Stimulated activated CD8-positive, alpha-beta memory T cell treated with anti-CD3 and anti-CD28 coated beads, Interleukin-7, amount 100 ng/mL, for 24 hours (primary cell): ENCODE measurements around the gene NOTCH1.

Experiments used
- DNase-seq: peaks from one replicate; pipeline ENCODE4 v3.0.0-alpha.2; 2020; ENCODE audit warnings: low read depth

Gene NOTCH1

DNA sequence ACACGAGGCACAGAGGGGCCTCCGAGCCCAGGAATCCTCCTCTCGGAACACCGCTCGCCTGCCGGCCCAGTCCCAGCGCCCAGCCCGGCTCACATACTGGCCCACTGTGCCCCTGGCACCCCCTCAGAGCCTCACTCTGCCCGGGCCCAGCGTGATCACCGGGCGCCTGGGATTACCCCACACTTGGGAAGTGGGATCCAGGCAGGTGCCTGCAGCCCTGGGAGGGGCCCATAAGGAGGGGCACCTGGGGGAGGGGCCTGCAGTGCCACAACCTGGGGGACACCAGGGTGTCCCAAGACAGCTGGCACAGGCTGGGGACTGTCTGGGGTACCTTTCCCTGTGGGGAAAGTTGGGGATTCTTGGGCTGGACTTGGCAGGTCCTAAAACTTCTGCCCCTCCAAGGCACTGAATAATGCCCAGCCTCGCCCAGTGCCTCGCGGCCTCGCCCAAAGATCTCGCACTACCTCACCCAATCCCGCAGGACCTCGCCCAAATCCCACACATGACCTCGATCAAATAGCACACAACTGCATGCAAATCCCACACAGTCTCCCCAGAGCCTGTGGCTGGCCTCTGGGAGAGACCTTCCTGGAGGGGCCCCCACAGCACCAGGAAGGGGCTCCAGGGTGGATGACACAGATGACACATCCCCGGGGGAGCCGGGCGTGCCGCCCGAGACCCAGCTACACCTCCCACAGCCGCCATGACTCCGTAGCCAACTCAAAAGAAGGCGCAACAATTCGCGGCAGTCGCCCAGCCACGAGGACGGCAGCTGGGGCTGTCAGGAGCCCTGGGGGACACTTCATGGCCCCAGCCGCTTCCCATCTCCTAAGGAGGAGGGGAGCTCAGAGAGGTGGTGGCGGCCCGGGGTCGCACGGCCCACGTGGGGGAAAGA is 13.7 kb downstream of the NOTCH1 start:
- no peak for DNase-seq

DNA sequence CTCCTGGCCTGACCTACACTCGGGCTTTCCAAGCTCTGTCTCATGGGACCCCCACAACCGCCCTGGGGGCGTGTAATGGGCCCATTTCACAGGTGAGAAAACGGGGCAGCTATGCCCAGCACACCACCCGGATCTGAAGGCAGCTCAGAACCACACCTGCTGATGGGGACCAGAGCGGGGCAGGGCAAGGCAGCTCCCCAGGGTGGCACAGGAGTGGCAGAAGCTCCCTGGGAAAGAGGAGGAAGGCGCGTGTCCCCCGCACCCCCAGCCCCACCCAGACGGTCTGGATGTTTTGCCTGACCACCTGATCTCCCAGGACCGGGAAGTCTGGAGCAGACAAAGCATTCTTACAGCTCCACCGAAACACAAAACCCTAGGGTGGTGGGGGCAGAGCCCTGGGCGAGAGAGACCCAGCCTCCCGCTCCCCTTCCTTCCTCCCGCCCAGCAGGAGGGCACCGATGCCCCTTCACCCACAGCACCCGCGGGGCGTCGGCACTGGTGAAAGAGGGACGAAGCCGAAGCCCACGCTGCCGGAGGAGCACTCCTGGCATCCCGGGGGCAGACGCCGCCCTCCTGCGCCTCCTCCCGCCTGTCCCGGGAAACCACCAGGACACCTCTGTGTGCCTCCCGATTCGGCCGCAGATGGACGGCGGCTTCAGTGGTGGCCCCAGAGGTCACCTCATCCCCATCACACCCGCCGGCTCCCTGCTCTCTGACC is 14.5 kb downstream of the NOTCH1 start:
- no peak for DNase-seq

DNA sequence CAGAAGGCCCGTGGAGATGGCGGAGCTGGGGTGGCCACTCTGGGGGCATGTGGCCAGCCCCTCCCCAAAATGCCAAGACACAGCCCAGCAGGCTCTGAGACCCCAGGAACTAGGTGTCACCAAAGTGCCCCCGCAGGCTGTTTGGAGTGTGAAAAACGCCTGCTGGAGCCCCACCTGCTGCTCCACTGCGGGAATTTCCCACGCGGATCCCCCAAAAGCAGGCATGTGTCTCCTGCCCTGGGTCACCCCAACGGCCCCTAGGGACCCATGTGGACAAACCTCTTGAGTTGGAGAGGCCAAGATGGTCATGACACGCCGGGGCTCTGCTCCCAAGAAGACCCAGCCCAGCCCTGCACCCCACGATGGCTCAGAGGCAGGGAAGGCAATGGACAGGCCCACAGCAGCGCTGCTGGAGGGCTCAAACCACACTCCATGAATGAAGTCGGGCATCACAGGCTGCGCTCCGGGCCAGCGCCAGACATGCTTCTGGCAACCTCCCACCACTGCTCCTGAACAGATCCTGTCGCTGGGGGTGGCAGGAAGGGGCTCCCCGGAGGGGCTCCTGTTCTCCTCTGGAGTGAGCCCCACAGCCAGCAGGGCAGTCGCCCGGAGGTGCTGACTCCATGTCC is 15.3 kb downstream of the NOTCH1 start:
- DNase-seq: no peak

DNA sequence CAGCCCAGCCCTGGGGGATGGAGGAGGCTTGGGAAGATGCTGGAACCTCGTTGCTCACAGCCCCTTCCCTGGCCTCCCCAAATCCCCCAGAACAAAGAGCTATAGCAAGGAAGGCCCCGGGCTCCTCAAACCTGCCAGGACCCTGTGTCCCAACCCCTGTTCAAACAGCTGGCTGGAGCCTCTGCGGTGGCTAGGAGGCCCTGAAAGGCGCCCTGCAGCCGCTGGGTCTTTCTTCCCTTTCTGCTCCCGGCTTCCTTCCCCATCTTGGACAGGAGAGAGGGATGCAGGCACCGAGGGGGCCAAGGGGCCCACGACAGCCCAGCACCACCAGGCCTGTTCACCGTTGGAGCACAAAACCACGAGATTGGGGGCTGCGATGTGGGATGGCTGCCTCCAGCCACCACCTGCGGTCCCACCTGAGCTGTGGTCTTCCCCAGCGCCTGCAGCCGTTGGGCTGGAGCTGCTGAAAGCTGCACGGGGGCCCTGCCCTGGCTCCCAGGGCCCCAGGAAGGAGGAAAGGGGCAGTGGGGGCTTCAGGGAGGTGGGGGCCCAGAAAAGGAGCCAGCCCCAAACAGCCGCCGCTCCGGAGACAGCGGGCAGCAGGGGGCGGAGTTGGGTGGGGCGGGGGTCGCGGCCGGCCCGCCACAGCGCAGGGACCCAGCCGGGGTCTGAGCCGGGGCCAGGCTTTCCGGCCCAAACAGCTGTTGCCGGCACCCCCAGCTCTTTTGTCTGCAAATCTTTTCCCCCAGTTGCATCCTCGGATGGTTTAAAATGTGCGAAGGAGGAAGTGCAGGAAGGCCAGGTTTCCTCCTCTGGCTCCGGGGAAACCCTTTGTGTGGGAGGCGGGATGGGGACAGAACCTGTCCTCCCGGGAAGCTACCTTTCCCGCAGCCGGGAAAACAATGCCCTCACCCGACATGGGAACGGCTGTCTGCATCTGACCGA is 16.1 kb downstream of the NOTCH1 start:
- no peak for DNase-seq

DNA sequence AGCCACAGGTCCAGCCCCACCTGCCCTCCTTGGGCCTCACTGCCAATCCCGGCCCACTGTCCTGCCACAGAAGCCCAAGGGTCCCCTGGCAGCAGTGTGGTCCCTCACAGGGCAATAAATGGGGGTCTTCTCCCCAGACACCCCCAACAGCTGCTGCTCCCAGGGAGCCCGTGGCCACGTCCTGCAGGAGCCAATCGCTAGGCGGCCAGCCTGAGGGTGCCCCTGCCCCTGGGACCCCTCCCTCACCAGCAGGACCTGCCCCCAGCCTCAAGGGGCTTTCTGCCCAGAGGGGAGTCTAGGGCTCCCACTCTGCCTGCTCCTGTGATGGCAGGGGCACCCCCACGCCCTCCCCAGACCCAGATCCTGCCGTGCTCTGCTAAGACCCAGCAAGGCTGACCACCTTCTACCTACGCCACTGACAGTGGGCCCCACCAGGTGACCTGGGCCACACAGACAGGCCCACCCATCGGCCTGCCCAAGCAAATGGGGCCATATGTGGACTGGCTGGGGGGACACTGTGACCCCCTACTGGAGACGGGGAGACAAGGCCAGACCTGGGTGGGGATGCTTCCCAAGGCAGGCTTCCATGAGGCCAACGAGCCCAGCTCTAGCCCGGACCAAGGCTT is 17.0 kb downstream of the NOTCH1 start:
- no peak for DNase-seq

DNA sequence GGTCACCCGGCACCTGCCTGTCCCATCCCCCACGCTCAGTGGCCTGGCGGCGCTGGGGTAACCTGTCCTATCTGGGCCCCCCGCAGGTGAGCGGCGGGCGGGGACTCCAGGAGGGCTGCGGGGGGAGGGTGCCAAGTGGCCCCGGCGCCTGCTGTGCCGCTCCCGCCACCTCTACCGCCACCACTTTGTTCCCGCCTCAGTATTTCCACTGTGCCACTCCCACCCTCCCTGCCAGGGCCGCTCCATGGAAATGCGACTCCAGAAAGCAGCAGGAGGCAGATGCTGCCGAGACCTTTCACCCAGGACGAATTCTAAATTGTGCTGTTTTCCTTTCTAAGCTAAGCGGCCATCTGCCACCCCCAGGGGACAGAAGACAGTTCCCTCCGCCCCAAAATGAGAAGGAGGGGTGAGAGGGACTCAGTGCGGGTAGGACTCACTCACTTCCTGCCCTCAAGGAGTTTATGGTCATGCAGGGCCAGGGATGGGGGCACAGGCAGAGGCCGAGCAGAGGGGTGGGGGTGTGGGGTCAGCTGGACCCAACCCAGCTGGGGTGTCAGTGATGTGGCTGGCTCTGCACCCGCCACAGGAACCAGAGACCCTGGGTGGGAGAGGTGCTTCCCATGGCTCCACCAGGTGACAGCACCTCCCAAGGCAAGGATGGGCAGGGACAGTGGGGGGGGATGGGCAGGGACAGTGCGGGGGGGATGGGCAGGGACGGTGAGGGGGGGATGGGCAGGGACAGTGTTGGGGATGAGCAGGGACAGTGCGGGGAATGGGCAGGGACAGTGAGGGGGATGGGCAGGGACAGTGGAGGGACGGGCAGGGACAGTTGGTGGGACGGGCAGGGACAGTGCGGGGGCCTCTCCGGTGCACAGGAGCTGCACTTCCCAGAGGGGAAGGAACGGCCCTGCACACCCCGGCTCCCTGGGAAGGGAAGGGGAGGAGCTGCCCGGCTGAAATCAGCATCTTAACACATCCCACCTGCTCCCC is 17.8 kb downstream of the NOTCH1 start:
- no peak for DNase-seq

DNA sequence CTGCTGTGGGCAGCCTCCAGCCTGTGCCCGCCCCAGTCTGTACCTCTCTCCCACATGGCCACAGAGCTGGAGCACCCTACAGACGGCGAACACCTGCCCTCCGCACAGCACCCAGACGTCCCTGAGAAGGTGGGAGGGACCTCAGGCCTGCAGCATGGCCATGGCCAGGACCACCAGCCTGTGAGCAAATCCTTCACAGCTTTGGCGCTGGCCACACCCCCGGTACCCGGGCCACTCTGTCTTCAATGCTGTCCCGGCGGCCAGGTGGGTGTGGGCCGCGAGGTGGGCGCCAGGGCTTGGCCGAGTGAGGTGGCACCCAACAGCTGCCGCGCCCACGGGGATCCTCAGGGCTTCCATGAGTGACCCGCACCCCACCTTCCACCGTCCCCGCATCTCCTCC is 18.7 kb downstream of the NOTCH1 start:
- no peak for DNase-seq

DNA sequence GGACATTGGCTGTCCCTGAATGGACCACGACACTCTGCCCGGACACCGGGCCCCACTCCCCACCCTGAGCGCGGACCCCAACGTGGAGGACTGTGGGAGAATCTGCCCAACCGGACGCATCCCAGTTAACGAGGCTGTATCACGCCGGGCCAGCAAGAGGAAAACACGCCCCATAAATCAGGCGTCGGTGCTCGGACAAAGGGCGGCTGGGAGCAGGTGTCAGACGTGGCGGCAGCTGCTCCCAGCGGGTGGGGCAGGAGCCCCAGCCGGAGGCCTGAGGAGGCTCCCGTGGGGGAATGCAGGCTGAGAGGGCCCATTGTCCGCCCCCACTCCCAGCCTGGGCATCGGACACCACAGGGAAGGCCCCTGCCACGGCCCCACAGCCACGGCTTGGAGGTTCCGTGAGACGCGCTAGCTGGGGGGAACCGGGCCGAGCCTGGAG is 19.2 kb downstream of the NOTCH1 start:
- DNase-seq: no peak

DNA sequence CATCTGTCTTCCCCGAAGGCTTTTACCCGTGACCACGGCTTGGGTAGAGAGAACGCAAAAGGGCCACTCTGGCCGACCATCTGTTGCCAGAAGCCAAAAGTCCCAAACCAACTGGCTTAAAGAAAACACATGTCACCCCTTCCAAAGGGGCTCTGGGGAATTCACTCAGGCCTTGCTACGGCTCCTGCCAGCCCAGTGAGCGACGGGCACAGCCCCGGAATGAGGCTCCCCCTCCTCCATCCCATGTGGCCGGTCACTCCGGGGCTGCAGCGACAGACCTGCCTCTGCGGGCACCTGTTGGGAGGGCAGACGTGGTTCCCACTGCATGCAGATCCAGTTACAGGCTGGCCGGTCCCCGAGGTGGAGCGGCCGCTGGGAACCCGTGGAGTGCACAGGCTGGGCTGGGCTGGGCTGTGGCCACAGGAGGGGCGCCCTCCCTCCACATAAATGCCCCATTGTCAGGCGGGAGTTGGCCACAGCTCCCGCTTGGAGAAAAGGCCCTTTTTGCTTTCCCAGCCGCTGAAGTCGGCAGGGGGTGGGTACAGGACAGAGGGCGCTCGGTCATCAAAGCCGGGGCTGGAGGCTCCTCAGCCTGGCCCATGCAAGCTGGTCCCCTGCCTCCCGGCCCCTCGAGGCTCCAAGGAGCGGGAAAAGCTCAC is 19.9 kb downstream of the NOTCH1 start:
- no peak for DNase-seq

DNA sequence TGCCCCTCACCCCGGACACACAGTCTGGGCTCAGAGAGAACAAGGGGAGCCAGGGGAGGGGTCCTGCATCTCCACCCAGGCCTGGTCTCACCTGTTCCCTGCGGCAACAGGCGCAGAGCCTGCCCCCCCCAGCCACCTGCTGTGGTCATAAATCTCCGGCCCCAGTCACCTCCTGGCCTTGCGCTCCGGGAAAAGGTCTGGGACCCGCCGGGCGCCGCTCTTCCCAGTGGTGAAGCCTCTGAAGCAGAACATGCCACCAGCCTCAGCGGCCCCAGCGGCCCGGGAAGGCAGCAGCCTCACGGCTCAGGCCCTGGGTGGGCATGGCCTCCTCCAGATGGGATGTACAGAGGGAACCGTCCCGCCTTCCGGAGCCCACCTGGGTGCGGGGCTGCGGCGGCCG is 20.6 kb downstream of the NOTCH1 start:
- DNase-seq: no peak

DNA sequence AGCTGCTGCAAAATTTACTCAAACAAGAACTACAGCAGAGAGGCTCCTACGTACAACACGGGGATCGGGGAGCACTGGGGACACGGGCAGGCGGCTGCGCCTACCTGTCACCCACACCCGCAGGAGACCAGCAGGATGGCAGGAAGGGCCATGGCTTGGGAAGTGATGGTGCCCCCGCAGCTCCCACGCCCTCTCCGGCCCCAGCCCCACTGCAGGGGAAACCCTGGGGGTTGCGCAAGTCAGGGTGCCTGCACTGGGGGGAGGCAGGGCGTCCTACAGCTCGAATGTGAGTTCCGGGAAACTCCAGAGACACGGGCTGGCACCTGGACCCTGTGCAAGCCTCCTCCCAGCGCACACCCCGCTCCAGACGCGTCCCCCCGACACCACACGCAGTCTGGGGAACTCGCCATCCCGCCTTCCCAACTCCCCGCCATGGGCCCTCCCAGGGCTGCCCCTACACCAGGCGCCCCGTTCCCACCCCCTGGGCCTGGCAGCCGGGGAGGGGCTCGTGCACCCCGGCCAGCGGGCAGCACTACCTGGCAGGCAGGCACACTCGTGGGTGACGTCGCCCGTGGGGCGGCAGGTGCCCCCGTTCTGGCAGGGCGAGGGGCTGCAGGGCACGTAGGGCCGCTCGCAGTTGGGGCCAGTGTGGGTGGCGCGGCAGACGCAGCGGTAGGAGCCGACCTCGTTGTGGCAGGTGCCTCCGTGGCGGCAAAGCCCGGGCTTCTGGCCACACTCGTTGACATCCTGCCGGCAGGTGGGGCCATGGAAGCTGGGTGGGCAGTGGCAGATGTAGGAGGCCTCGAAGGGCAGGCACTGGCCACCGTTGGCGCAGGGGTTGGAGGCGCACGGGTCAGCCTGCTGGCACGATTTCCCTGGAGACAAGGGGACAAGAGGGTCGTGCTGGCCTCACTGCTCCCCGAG is 23.3 kb downstream of the NOTCH1 start:
- DNase-seq: no peak

DNA sequence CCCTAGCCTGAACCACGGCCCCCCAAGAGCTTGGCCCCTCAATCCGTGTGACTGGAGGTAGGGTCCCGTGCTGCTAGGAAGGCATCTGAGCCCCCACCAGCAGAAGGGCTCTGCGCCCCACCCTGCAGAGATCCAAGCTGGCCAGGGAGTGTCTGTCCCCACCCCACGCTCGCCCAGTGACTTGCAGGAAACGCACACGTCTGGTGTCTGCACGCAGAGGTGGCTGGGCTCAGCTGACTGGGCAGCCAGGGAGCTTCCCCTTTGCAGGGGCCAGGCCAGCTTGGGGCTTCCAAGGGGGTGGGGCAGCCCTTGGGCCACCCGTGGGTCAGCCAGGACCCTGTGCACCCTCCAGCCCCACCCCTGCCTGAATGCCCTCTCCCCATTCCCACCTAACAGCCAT is 24.3 kb downstream of the NOTCH1 start:
- no peak for DNase-seq

DNA sequence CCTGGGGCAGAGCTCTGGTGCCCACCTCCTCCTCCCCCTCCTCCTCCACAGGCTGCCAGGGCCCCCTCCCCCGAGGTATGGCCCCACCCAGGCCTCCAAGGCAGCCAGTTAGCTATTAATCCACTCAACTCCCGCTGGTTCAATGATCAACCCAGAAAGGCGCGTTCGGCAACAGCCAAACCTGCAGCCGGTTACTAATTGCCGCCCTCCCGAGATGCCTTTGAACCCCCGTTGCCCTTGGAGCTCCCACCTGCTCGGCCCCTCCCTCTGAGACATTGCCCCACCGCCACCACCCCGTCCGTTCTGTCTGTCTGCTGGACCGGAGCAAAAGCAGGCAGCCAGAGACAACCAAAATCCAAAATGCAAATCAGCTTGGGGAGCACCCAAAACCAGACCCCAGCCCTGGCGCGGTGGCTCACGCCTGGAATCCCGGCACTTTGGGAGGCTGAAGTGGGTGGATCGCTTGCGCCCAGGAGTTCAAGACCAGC is 25.8 kb downstream of the NOTCH1 start:
- DNase-seq: no peak

DNA sequence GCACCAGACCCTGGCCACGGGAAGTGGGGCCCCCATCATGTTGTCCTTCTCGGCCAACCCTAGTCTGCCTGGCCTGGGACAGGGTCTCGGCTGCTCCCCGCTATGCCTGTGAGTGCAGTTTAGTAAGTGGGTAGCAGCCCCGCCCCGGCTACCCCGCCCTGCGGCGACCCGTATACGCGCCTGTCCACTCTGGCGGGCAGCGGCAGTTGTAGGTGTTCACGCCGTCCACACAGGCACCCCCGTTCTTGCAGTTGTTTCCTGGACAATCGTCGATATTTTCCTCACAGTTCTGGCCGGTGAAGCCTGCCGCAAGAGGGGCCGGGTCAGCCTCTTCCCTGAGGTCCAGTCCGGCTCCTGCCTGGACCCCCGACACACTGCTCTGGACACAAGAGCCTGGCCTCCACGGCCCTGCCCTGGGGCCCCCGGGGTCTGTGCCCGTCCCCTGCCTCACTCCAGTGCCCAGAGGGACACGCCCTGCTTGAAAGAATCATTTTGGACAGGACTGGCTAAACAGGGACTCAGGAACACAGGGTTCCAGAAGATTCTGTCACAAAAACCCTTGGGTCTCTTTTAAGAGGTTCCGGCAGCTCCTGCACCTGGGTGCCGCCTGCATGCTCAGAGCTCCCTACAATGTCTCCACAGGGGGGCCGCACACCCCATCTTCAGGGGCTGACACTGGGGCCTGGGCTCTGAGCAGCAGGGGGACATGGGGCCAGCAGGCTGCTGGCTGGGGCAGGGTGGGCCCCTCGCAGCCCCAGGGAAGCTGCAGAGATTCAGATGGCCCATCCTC is 26.4 kb downstream of the NOTCH1 start:
- no peak for DNase-seq

DNA sequence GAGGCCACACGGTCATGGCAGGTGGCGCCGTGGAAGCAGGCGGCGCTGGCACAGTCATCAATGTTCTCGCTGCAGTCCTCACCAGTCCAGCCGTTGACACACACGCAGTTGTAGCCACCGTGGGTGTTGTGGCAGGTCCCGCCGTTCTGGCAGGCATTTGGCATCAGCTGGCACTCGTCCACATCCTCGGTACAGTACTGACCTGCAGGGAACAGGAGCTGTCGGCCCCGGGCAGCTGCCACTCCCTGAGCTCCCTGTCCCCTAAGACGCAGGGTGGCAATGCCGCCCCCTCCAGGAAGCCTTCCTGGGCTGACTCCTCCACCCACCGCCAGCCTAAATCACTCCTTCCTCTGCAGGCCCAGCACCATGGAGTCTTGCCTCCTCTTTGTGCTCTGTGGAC is 27.2 kb downstream of the NOTCH1 start:
- DNase-seq: no peak

DNA sequence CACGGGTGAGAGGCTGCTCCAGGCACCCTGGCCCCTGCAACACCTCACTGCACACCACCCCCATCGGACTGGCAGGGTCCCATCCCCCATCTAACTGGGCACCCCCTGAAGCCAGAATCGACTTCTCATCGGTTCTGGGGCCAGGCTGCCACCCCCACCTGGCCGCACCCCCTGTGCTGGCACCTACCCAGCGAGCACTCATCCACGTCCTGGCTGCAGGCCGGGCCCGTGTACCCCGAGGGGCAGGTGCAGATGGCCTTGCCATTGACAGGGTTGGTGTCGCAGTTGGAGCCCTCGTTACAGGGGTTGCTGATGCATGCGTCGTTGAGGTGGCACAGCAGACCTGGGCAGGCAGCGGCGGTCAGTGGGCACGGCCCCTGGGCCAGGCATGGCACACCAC is 27.9 kb downstream of the NOTCH1 start:
- DNase-seq: no peak

DNA sequence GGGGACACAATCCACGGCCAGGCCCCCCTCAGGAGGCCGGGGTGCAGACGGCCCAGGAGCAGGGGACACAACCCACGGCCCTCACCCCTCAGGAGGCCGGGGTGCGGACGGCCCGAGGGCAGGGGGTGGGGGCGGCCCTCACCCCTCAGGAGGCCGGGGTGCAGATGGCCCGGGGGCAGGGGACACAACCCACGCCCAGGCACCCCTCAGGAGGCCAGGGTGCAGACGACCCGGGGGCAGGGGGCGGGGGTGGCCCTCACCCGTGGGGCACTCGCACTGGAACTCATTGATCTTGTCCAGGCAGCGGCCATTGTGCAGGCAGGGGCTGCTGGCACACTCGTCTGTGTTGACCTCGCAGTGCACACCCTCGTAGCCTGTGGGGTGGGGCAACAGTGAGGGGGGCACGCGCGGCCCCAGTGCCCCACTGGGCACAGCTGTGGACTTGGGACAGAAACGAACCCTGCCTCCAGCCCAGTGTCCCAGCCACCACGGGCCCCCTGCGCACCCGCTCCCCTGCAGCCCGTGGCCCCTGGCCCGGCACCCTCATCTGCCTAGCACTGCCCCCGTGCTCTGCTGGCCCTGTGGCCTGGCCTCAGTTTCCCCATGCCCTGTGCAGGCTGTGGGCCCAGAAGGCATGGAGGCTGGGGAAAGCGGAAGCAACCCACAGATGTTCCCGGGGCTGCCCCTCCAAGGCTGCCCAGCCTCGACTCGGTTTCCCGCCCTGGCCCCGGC is 28.7 kb downstream of the NOTCH1 start:
- DNase-seq: no peak
